SJSA1 (cell line): Measurements from ENCODE around the gene HSF2BP. TPM values are rescaled to one million over a fixed set of nuclear protein-coding genes. Genes with fewer than 3 reads are reported as not detected.
A peak's percentile ranks its signal among the peaks of the same experiment; 100 is the strongest.
"Not testable (repeated sequence)": the region's sequence is repeated elsewhere in the genome, so short reads cannot be mapped to it uniquely, and the experiment has no call there.

Experiments used
- DNase-seq, 2 experiments: peaks; one replicate each; pipeline ENCODE4 v3.0.0-alpha.2; 2015 to 2020; ENCODE audit warnings: low spot score in 2 of 2, low read depth in 1 of 2
- H3K27ac ChIP-seq: fragments of 250-450 bp; sonication (Bioruptor Pico); 2 replicates; pipeline ENCODE4 v1.5.1; 2020; ENCODE audit warnings: mild to moderate bottlenecking, moderate library complexity
- H3K27me3 ChIP-seq: fragments of 250-450 bp; sonication (Bioruptor Pico); replicated peaks from 2 replicates; pipeline ENCODE4 v1.5.1; 2020; ENCODE audit warnings: mild to moderate bottlenecking, moderate library complexity
- H3K36me3 ChIP-seq: fragments of 250-450 bp; sonication (Bioruptor Pico); 2 replicates; pipeline ENCODE4 v1.5.1; 2020; ENCODE audit warnings: mild to moderate bottlenecking
- H3K4me1 ChIP-seq: fragments of 250-450 bp; sonication (Bioruptor Pico); replicated peaks from 2 replicates; pipeline ENCODE4 v1.6.1; 2021; ENCODE audit warnings: mild to moderate bottlenecking
- H3K4me3 ChIP-seq: fragments of 250-450 bp; sonication (Bioruptor Pico); 2 replicates; pipeline ENCODE4 v1.5.1; 2020; ENCODE audit warnings: mild to moderate bottlenecking
- H3K9me3 ChIP-seq: fragments of 250-450 bp; sonication (Bioruptor Pico); replicated peaks from 2 replicates; pipeline ENCODE4 v1.5.1; 2020; ENCODE audit warnings: mild to moderate bottlenecking
- total RNA-seq: library from RNA; depleted of rRNA; stranded (reverse); fragments of >200 nt; shearing (Covaris generic); gene quantifications from 2 replicates; pipeline ENCODE4 v1.2.3, GENCODE V29; 2014

HSF2BP gene
- total RNA-seq, 1 experiment from 2014 or later, result 1.6 TPM

DNA sequence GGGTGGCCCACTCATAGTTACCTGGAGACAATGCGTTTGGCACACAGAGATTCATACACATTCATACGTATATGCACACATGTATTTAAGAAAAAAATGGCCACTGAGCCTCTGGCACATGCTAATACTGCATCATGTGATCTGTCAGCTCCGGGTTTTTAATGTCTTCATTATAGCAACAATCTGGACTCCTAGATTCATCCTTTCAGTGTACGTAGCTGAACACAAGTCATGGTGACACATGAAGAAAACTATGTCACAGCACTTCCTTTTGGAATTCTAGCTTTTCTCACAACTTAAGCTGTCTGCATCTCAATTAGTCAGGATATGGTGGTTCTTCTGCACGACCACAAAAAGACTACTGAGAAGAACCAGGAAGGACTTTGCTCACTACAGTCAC, 24.7 kb downstream of the HSF2BP start:
- H3K27ac ChIP-seq, result no peak overlapping the region
- DNase-seq, result no peak

DNA sequence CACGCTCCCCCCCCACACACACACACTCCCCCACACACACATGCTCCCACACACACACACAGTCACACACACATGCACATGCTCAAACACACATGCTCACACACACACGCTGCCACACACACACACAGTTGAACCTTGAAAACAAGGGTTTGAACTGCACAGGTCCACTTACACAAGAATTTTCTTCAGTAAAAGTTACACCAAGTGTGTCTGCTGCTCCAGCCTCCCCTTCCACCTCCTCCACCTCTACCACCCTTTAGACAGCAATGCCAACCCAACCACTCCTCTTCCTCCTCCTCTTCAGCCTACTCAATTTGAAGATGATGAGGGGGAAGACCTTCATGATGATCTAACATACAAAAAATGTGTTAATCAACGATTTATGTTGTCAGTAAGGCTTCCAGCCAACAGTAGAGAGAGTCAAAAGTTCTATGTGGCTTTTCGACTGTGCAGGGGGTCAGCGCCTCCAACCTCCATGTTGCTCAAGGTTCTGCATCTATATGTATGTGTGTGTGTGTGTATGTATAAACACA, 26.8 kb downstream of the HSF2BP start:
- Histone ChIP-seq H3K36me3 (no peaks in the 10 kb centered on the region), H3K27me3 (no peaks in the 10 kb centered on the region), H3K27ac (no peak overlapping the region), H3K4me3 (no peak overlapping the region), H3K9me3 (0 out of 2 replicates have a peak, but pooled peaks cover 5% of the 10 kb centered on the region), H3K4me1 (peaks cover 9% of the 10 kb centered on the region)
- DNase-seq, result no peak

More for the DNA sequence above, 24.7 kb downstream of the HSF2BP start:
- Histone ChIP-seq H3K27me3 (no peaks in the 10 kb centered on the region), H3K4me3 (no peak overlapping the region), H3K9me3 (no peaks in the 10 kb centered on the region), H3K4me1 (0 out of 2 replicates have a peak, but pooled peaks cover 3% of the 10 kb centered on the region), H3K36me3 (no peaks in the 10 kb centered on the region)

DNA sequence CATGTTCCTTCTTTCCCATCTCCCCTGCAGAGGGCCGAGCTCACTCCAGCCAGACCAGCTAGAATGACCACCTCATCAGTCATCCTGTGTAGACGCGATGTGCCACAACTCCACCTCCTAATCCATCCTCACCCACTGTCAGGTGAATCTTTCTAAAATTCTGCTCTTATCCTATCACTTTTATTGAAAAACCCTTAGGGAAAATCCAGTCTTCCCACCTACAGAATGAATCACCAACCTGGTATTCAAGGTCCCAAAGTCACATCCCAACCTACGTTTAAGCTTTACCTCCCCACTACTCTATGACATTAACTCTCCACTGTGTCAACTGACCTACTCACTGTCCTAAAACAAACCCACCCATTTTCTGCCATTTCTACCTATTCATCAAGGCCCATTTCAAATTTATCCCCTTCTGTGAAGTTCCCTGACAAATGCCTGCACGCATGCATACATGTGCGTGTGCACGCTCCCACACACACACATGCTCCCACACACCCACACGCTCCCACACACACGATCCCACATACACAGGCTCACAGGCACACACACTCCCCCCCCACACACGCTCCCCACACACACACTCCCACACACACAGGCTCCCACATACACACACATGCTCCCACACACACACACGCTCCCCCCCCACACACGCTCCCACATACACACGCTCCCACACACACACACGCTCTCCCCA, 27.7 kb downstream of the HSF2BP start:
- DNase-seq, result no peak
- no peaks in the 10 kb centered on the region for H3K27me3 ChIP-seq
- H3K4me1 ChIP-seq, result peaks cover 18% of the 10 kb centered on the region
- 0 out of 2 replicates have a peak, but pooled peaks cover 5% of the 10 kb centered on the region for H3K9me3 ChIP-seq
- no peak overlapping the region for H3K4me3 ChIP-seq
- no peaks in the 10 kb centered on the region for H3K36me3 ChIP-seq
- H3K27ac ChIP-seq, result no peak overlapping the region

DNA sequence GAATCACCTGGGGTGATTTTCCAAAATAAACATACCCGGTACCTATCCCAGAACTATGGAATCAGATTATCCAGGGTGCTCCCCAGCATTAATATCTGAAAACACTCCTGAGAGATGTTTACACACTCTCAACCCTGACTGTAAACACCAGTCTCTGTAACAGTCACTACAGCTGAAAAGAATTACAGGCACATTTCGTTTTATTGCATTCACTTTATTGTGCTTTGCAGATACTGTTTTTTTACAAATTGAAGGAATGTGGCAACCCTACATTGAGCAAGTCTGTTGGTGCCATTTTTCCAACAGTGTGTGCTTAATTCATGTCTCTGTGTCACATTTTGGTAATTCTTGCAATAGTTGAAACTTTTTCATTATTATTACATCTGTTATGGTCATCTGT, 31.8 kb downstream of the HSF2BP start:
- H3K4me3 ChIP-seq, result no peak overlapping the region
- H3K27me3 ChIP-seq, result no peaks in the 10 kb centered on the region
- peaks cover 25% of the 10 kb centered on the region for H3K4me1 ChIP-seq
- H3K36me3 ChIP-seq, result no peaks in the 10 kb centered on the region
- no peak for DNase-seq
- H3K27ac ChIP-seq, result peak overlapping the region; percentile 15; the same call in 1 of the 2 replicates
- H3K9me3 ChIP-seq, result 0 out of 2 replicates have a peak, but pooled peaks cover 5% of the 10 kb centered on the region

DNA sequence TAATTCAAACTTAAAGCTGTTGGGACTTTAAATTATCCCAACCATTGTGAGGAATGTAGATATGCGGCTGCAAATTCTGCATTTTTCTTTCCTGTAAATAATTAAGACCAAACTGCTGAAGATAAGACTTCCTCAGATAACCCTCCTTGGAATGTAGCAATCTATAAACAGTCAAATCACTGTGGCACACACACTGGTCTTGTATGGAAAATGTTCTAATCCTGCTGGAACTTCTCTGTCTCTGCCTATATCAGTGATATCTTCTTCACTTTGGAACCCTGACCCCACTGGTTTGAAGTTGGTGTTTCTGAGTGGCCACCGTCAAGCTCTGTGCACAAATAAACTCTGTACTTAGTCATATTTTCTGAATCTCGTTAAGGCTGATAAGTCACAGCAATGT, 32.9 kb downstream of the HSF2BP start:
- peak overlapping the region; percentile 15; the same call in 1 of the 2 replicates for H3K27ac ChIP-seq
- H3K27me3 ChIP-seq, result no peaks in the 10 kb centered on the region
- H3K4me1 ChIP-seq, result peaks cover 25% of the 10 kb centered on the region
- DNase-seq, result peak in 1 of 2 experiments; percentile 48
- H3K36me3 ChIP-seq, result no peaks in the 10 kb centered on the region
- 0 out of 2 replicates have a peak, but pooled peaks cover 5% of the 10 kb centered on the region for H3K9me3 ChIP-seq
- no peak overlapping the region for H3K4me3 ChIP-seq

DNA sequence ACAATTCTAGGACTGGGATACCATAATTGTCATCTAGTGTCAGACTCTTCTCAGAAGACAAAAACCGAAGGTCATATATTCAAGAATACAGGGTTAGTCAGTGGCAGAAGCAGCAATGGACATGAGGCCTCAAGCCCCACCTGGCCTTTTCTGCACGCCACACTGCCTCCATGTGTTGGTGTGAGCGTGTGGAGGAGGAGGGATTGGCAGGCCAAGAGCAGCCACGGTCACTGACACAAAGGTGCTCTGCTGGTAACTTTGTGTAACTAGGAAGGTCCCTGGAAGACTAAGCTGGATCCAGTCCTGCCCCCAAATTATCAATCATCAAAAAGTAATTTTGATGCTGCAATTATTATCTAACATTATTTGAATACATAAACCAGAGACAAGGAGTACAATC, 34.9 kb downstream of the HSF2BP start:
- Histone ChIP-seq H3K4me3 (no peak overlapping the region), H3K9me3 (peaks cover 20% of the 10 kb centered on the region), H3K4me1 (peaks cover 25% of the 10 kb centered on the region), H3K27me3 (no peaks in the 10 kb centered on the region), H3K27ac (no peak overlapping the region), H3K36me3 (no peaks in the 10 kb centered on the region)
- no peak for DNase-seq

DNA sequence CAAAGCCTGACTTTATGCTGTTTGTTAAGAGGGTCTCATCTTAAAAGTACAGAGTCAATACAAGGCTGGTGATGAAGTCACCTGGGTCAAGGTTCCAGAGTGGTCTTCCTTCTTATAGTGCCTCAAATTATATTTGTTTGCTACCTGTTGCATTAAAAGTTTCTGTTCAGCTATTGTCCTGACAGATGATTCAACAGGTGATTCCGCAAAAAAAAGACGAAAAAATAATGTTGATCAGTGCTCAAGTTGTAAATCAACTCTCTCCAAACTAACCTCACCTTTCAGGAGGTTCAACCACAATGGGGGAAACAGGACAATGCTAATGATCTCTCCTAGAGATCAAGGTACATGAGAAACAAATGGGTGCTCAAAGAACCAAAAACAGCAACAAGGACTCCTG, 35.7 kb downstream of the HSF2BP start:
- Histone ChIP-seq H3K27me3 (no peaks in the 10 kb centered on the region), H3K36me3 (no peaks in the 10 kb centered on the region), H3K27ac (no peak overlapping the region), H3K4me1 (peaks cover 25% of the 10 kb centered on the region), H3K9me3 (peaks cover 21% of the 10 kb centered on the region), H3K4me3 (no peak overlapping the region)
- DNase-seq, result no peak

DNA sequence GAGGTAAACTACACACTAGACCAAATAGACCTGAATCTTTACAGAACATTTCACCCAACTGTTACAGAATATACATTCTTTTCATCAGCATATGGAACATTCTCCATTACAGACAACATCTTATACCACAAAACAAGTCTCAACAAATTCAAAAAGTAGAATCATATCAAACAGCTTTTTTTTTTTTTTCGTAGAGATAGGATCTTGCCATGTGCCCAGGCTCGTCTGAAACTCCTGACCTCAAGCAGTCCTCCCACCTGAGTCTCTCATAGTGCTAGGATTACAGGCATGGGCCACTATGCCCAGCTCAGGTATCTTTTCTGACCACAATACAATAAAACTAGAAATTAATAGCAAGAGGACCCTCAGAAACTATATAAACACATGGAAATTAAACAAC, 36.5 kb downstream of the HSF2BP start:
- no peak for DNase-seq
- Histone ChIP-seq H3K27ac (no peak overlapping the region), H3K4me1 (peaks cover 23% of the 10 kb centered on the region), H3K36me3 (no peaks in the 10 kb centered on the region), H3K9me3 (peaks cover 17% of the 10 kb centered on the region), H3K4me3 (no peak overlapping the region), H3K27me3 (no peaks in the 10 kb centered on the region)

DNA sequence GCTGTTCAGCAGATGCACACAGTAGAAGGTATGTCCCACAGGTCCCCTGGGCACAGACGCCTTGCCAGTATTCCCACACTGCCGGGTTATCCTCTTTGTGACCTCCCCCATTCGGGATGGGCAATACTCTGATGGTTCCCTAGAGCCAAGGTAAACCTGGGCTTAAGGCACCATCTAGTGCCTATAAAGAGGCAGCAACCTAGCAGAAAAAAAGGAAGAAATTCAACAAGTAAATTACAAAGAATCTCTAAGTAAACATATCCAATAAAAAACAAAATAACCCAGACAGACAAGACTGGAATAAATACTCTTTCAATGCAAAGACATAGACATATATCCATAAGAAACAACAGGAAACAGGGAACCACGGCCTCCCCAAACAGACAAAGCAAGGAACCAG, 39.4 kb downstream of the HSF2BP start:
- Histone ChIP-seq H3K27me3 (no peaks in the 10 kb centered on the region), H3K27ac (no peak overlapping the region), H3K9me3 (peaks cover 17% of the 10 kb centered on the region), H3K36me3 (no peaks in the 10 kb centered on the region), H3K4me1 (no peaks in the 10 kb centered on the region; the same call in 1 of the 2 replicates), H3K4me3 (no peak overlapping the region)
- no peak for DNase-seq

DNA sequence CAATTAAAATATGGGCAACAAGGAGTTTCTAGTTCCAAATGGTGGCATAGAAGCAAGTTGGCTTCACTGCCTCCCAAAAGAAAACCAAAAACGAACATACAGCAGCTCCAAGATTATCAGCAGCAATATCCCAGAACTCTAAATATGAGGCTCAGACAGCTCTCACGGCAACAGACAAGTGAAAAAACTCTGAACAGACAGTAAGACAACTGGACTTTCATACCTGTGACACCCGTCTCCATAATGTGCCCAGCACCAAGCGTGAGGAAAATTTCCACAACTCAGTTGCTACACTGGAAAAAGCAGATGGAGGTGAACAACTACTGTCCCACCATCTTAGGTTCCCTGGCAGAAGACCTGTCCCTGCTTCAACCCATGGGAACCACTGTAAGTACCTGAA, 39.9 kb downstream of the HSF2BP start:
- Histone ChIP-seq H3K27me3 (no peaks in the 10 kb centered on the region), H3K4me3 (no peak overlapping the region), H3K36me3 (no peaks in the 10 kb centered on the region), H3K9me3 (peaks cover 17% of the 10 kb centered on the region), H3K4me1 (peaks cover 4% of the 10 kb centered on the region; the same call in 1 of the 2 replicates), H3K27ac (no peak overlapping the region)
- DNase-seq, result no peak

DNA sequence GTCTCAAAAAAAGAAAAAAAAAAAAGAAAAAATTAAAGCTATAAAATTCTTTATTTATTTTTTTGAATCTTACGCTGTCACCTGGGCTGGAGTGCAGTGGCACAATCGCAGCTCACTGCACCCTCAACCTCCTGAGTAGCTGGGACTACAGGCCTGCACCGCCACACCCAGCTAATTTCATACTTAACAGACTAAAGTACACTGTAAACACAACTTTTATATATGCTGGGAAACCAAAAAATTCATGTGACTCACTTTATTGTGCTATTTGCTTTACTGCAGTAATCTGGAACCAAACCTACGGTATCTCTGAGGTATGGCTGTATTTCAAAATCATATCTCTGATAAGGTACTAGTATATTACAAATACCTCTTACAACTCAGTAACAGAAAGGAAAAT, 40.3 kb downstream of the HSF2BP start:
- H3K27ac ChIP-seq, result no peak overlapping the region
- H3K4me3 ChIP-seq, result no peak overlapping the region
- no peak for DNase-seq
- no peaks in the 10 kb centered on the region for H3K27me3 ChIP-seq
- H3K9me3 ChIP-seq, result peaks cover 17% of the 10 kb centered on the region
- H3K36me3 ChIP-seq, result no peaks in the 10 kb centered on the region
- H3K4me1 ChIP-seq, result peaks cover 7% of the 10 kb centered on the region

DNA sequence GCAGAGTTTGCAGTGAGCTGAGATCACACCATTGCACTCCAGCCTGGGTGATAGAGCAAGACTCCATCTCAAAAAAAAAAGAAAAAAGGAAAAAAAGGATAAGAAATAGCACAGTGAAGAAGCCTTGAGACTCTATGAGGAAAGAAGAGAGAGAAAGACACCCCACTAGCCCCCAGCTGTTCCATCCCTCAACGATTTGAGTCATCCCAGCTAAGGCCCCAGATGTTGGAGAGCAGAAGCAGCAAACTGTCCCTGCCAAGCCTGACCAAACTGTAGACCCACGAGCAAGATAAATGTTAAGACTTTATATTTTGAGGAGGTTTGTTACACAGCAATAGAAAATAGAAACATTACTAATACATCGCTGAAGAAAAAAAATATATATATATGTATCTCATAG, 42.4 kb downstream of the HSF2BP start:
- H3K27ac ChIP-seq, DNase-seq: not testable (repeated sequence)
- peaks cover 17% of the 10 kb centered on the region for H3K9me3 ChIP-seq

DNA sequence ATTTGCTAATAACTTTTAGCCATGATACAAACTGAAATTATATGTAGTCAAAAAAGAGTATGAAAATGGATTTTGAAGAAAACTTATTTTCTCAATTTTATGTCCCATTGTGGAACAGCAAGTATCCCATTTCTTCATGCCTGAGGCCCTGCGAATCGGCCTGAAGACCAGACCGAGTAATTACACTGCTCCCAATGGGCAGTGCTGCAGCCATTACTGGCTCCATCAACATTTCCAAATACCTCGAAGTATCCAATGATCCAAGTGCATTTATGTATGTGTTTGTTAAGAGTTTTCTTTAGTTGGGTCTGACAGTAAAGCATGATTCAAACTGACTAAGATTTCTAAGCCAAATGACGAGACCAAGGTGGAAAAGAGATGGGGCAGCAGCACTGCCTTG, 44.4 kb downstream of the HSF2BP start:
- DNase-seq, result no peak
- H3K27ac ChIP-seq, result no peak overlapping the region

More for the DNA sequence above, 42.4 kb downstream of the HSF2BP start:
- H3K4me1 ChIP-seq, result peaks cover 26% of the 10 kb centered on the region
- not testable (repeated sequence) for H3K36me3 ChIP-seq, H3K4me3 ChIP-seq, H3K27me3 ChIP-seq

DNA sequence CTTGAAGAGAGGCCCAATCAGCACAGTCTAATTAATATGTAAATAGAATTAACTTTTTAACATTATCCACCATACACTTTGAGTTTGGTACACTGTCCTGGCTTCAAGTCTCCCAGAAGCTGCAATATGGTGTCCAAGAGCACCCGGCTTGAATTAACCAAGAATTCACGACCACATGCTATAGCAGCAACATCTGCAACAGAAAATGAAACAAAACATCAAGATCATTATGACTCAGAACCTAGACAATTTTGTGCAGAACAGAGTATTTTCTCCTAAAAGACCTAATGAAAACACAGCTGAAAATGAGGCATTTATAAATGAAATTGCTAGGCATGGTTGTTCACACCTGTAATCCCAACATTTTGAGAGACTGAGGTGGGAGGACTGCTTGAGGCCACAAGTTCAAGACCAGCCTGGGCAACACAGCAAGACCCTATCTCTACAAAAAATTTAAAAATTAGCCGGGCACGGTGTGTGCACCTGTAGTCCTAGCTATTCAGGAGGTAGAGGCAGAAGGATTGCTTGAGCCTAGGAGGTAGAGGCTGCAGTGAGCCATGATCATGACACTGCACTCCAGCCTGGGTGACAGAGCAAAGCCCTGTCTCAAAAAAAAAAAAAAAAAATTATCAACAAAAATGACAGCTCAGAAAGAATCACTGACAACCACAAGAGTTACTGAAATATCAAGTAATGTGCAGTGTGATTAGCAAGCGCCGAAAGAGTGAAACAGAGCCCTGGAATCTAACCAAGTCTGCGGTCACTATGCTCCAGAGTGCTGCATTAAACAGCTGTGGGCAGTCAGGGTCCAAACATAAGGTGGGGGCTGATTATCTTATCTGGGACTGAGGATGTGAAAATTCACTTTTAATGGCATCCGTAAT, 45.3 kb downstream of the HSF2BP start:
- no peaks in the 10 kb centered on the region for H3K36me3 ChIP-seq
- peaks cover 53% of the 10 kb centered on the region for H3K4me1 ChIP-seq
- H3K27ac ChIP-seq, result no peak overlapping the region
- no peaks in the 10 kb centered on the region; the same call in 1 of the 2 replicates for H3K9me3 ChIP-seq
- H3K27me3 ChIP-seq, result no peaks in the 10 kb centered on the region
- peak in 1 of 2 experiments; percentile 52 for DNase-seq
- H3K4me3 ChIP-seq, result no peak overlapping the region

More for the DNA sequence above, 44.4 kb downstream of the HSF2BP start:
- no peak overlapping the region for H3K4me3 ChIP-seq
- no peaks in the 10 kb centered on the region for H3K36me3 ChIP-seq
- no peaks in the 10 kb centered on the region for H3K27me3 ChIP-seq
- peaks cover 45% of the 10 kb centered on the region for H3K4me1 ChIP-seq
- peaks cover 7% of the 10 kb centered on the region for H3K9me3 ChIP-seq
